Keratinocyte (primary cell): ENCODE measurements around the gene TTC31. TPM values are rescaled to one million over a fixed set of nuclear protein-coding genes. Genes with fewer than 3 reads are reported as not detected.
A peak's percentile ranks its signal among the peaks of the same experiment; 100 is the strongest.

ENCODE experiments used
- DNase-seq: peaks from one replicate; pipeline ENCODE4 v3.0.0-alpha.2; 2011; ENCODE audit warnings: low read depth, missing footprints, low spot score
- FAIRE-seq: peaks from 2 replicates; lab custom pipeline; 2011; peaks lifted over from hg19 to GRCh38; lab: Jason Lieb, UNC
- H2AFZ ChIP-seq: 2 replicates; pipeline ENCODE4 v1.6.0; 2012; ENCODE audit warnings: low read length, control low read depth, inconsistent platforms; ENCODE audit not compliant: control insufficient read depth
- H3K27ac ChIP-seq: 2 replicates; pipeline ENCODE4 v1.5.1; 2011; ENCODE audit warnings: low read length; ENCODE audit not compliant: control insufficient read depth, insufficient read depth
- H3K27me3 ChIP-seq: 3 replicates; pipeline ENCODE4 v1.6.0; 2011; ENCODE audit warnings: low read length; ENCODE audit not compliant: control insufficient read depth, insufficient read depth; ENCODE audit errors: extremely low read depth
- H3K36me3 ChIP-seq, 2 experiments: 2 replicates in 1 of 2; 3 replicates in 1 of 2; pipeline ENCODE4 v1.5.1; 2011; ENCODE audit warnings: low read length in 2 of 2, mild to moderate bottlenecking in 1 of 2; ENCODE audit not compliant: control insufficient read depth in 2 of 2, insufficient read depth in 2 of 2; ENCODE audit errors: extremely low read depth in 1 of 2
- H3K4me1 ChIP-seq: 3 replicates; pipeline ENCODE4 v1.5.1; 2011; ENCODE audit warnings: low read length; ENCODE audit not compliant: control insufficient read depth, insufficient read depth; ENCODE audit errors: extremely low read depth
- H3K4me2 ChIP-seq: 3 replicates; pipeline ENCODE4 v1.6.0; 2011; ENCODE audit warnings: low read depth, low read length; ENCODE audit not compliant: control insufficient read depth, insufficient read depth; ENCODE audit errors: extremely low read depth
- H3K4me3 ChIP-seq, 3 experiments: fragments of 200-600 bp in 1 of 3; sonication (generic) in 1 of 3; 2 replicates in 2 of 3; 3 replicates in 1 of 3; pipeline ENCODE4 v1.5.1; 2011 to 2016; ENCODE audit warnings: low read length in 3 of 3, mild to moderate bottlenecking in 3 of 3, control low read depth in 2 of 3, inconsistent platforms in 1 of 3, low read depth in 1 of 3, mixed read lengths in 1 of 3, mixed run types in 1 of 3, moderate library complexity in 1 of 3; ENCODE audit not compliant: control insufficient read depth in 2 of 3, insufficient read depth in 2 of 3; ENCODE audit errors: extremely low read depth in 1 of 3
- H3K79me2 ChIP-seq: 2 replicates; pipeline ENCODE4 v1.6.0; 2012; ENCODE audit warnings: low read length; ENCODE audit not compliant: control insufficient read depth, insufficient read depth
- H3K9ac ChIP-seq: 3 replicates; pipeline ENCODE4 v1.6.0; 2011; ENCODE audit warnings: low read length; ENCODE audit not compliant: control insufficient read depth, insufficient read depth; ENCODE audit errors: extremely low read depth
- H3K9me1 ChIP-seq: 3 replicates; pipeline ENCODE4 v1.6.0; 2011; ENCODE audit warnings: low read length; ENCODE audit not compliant: control insufficient read depth, insufficient read depth; ENCODE audit errors: extremely low read depth
- H3K9me3 ChIP-seq: 2 replicates; pipeline ENCODE4 v1.5.1; 2012; ENCODE audit warnings: low read depth, low read length; ENCODE audit not compliant: control insufficient read depth
- H4K20me1 ChIP-seq: 3 replicates; pipeline ENCODE4 v1.6.0; 2011; ENCODE audit warnings: low read length; ENCODE audit not compliant: control insufficient read depth, insufficient read depth; ENCODE audit errors: extremely low read depth
- CTCF ChIP-seq, 3 experiments: IDR thresholded peaks in 1 of 3; conservative IDR thresholded peaks in 1 of 3; optimal IDR thresholded peaks in 1 of 3; 2 replicates in 2 of 3; 3 replicates in 1 of 3; pipeline versions ENCODE3 to v1.5.1; 2011; ENCODE audit warnings: low read length in 3 of 3, mild to moderate bottlenecking in 3 of 3, moderate library complexity in 2 of 3, control low read depth in 1 of 3, inconsistent platforms in 1 of 3; ENCODE audit not compliant: insufficient read depth in 2 of 3; ENCODE audit errors: extremely low read depth in 1 of 3
- EZH2 ChIP-seq: IDR thresholded peaks from one replicate; pipeline ENCODE4 v1.6.1; 2012; ENCODE audit warnings: inconsistent platforms, mild to moderate bottlenecking, low read length, moderate library complexity
- dilution Hi-C: fragments of 300-500 bp; cut with MboI; formaldehyde crosslinking; loops from one replicate; pipeline ENCODE4 v1.7.0; 2020; ENCODE audit warnings: low sequenced_read_pairs; ENCODE audit not compliant: extremely low pct_ligation_motif_present
- polyA plus RNA-seq, 5 experiments: library from polyadenylated mRNA; depleted of rRNA in 3 of 5; stranded (reverse) in 3 of 5; stranded (forward) in 1 of 5; unstranded in 1 of 5; fragments of >200 nt; gene quantifications; 1 replicate in 1 of 5; 2 replicates in 3 of 5; 3 replicates in 1 of 5; pipeline versions ENCODE4 v1.2.1 to v1.2.3, GENCODE V29; 2011 to 2012; ENCODE audit warnings: missing spikeins in 2 of 5, low read depth in 1 of 5, low replicate concordance in 1 of 5

Gene TTC31
- polyA plus RNA-seq, 1 donor (not counting 4 experiments of a cell fraction or from before 2014, with no cell fraction given) = 16.8 TPM

- H3K27ac ChIP-seq = no peak overlapping the region
- peaks cover 9 to 10% of the 10 kb centered on the region in 2 experiments for H3K36me3 ChIP-seq
- dilution Hi-C loops = no loop called here
- peaks cover 9% of the 10 kb centered on the region for H3K79me2 ChIP-seq
- H3K4me2 ChIP-seq = no peak overlapping the region
- no peak overlapping the region for H3K4me3 ChIP-seq
- H3K4me1 ChIP-seq = peaks cover 39% of the 10 kb centered on the region
- TF ChIP-seq EZH2 = no peak
- no peak for TF ChIP-seq CTCF (optimal IDR thresholded peaks at IDR 0.05 in 1 of 3, IDR thresholded peaks at IDR 0.05 in 1 of 3, conservative IDR thresholded peaks at IDR 0.05 in 1 of 3; ENCODE audit: extremely low read depth in 1 of 3, insufficient read depth in 2 of 3, low read length in 3 of 3)
- H3K9ac ChIP-seq = no peak overlapping the region
- no peaks in the 10 kb centered on the region for H4K20me1 ChIP-seq
- DNase-seq = no peak
- FAIRE-seq = no peak
- peaks cover 41% of the 10 kb centered on the region for H3K27me3 ChIP-seq
- H3K9me3 ChIP-seq = no peaks in the 10 kb centered on the region
- H3K9me1 ChIP-seq = no peaks in the 10 kb centered on the region
- H2AFZ ChIP-seq = no peak overlapping the region
Measured at GRCh38 chr2:74501335-74502071, 18.6 kb downstream of the TTC31 start.

DNA sequence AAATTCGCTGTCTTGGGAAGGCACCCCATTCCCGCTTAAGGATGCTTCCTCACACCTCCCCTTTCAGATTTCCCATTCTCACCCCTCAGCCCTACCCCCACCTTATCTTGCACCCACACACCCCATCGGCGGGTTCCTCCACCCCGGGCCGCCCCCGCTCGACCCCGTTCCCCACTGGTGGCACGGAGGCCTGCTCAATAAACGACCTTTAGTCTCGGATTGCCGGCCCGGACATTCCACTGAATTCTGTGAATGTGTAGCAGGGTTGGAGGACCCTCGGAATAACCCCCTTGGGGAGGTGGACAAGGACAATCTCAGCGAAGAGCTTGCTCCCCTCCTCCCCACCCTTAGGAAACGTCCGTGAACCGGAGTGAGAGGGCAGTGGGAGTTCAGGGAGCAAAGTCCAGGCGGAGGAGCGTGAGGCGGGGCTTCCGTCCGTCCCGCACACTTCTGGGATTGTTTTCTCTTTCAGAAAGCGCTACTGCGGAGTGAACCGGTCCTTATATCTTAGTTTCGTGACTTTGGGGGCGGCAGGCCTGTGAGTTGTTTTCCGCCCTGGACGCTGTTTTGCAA is 19.4 kb downstream of the TTC31 start:
- Histone ChIP-seq H3K4me3 (peak overlapping the region; percentile 47 to 70 (median 63)), H3K9me1 (no peaks in the 10 kb centered on the region), H3K9ac (peak overlapping the region; percentile 64), H3K36me3 (peaks cover 9 to 10% of the 10 kb centered on the region in 2 experiments), H3K27me3 (peaks cover 41% of the 10 kb centered on the region), H3K27ac (no peak overlapping the region), H2AFZ (peak overlapping the region; percentile 84), H3K4me2 (peak overlapping the region; percentile 94), H3K4me1 (peaks cover 44% of the 10 kb centered on the region), H3K9me3 (no peaks in the 10 kb centered on the region), H4K20me1 (no peaks in the 10 kb centered on the region), H3K79me2 (peaks cover 16% of the 10 kb centered on the region)
- dilution Hi-C loops = no loop called here
- no peak for TF ChIP-seq CTCF (optimal IDR thresholded peaks at IDR 0.05 in 1 of 3, IDR thresholded peaks at IDR 0.05 in 1 of 3, conservative IDR thresholded peaks at IDR 0.05 in 1 of 3; ENCODE audit: extremely low read depth in 1 of 3, insufficient read depth in 2 of 3, low read length in 3 of 3)
- no peak for TF ChIP-seq EZH2
- FAIRE-seq (no peak), DNase-seq (no peak)
